GM12878 (cell line): ENCODE measurements around the gene ADAMTS3. TPM values are rescaled to one million over a fixed set of nuclear protein-coding genes. Genes with fewer than 3 reads are reported as not detected.

Experiments used
- ATAC-seq: fragments of 200-7000 bp; cut with Tn5 transposase; 3 replicates; pipeline ENCODE4 v1.9.1; 2020; ENCODE audit warnings: mild to moderate bottlenecking, moderate library complexity
- BruUV-seq: library from RNA; stranded (reverse); fragments of 400-500 nt; replicated peaks from 2 replicates; lab custom pipeline; 2021; lab: Mats Ljungman, UMichigan
- CTCF ChIA-PET: fragments of 300-600 bp; sonication (Branson Sonifier 250); formaldehyde crosslinking; extraction: SDS; loops from one replicate; lab custom pipeline; 2021; ENCODE audit warnings: inconsistent platforms; lab: Yijun Ruan, JAX
- POLR2A ChIA-PET: fragments of 350-600 bp; formaldehyde crosslinking; extraction: SDS; loops from one replicate; lab custom pipeline; 2021; ENCODE audit warnings: inconsistent platforms; lab: Charles Lee
- RAD21 ChIA-PET: fragments of 300-600 bp; sonication (Branson Sonifier 250); formaldehyde crosslinking; loops from one replicate; lab custom pipeline; 2023; ENCODE audit warnings: antibody characterized with exemption; ENCODE audit not compliant: unreplicated experiment; lab: Charles Lee
- SMC1A ChIA-PET: fragments of 300-600 bp; sonication (Branson Sonifier 250); formaldehyde crosslinking; loops from one replicate; lab custom pipeline; 2023; ENCODE audit not compliant: unreplicated experiment, uncharacterized antibody; lab: Charles Lee
- DNase-seq: peaks from one replicate; pipeline ENCODE4 v3.0.0-alpha.2; 2011; ENCODE audit warnings: low read depth, low spot score
- FAIRE-seq: peaks from 3 replicates; lab custom pipeline; 2011; peaks lifted over from hg19 to GRCh38; lab: Jason Lieb, UNC
- H2AFZ ChIP-seq: 2 replicates; pipeline ENCODE4 v1.6.0; 2011; ENCODE audit warnings: low read depth, low read length, control low read depth; ENCODE audit not compliant: control insufficient read depth
- H3K27ac ChIP-seq: 2 replicates; pipeline ENCODE4 v1.5.1; 2011; ENCODE audit warnings: control low read depth; ENCODE audit not compliant: control insufficient read depth, insufficient read depth
- H3K27me3 ChIP-seq, 2 experiments: replicated peaks in 1 of 2; 2 replicates each; pipeline versions ENCODE4 v1.6.0 to v1.6.1; 2011; ENCODE audit warnings: low read length in 1 of 2; ENCODE audit not compliant: control insufficient read depth in 2 of 2, insufficient read depth in 2 of 2
- H3K36me3 ChIP-seq, 2 experiments: 2 replicates each; pipeline ENCODE4 v1.5.1; 2011; ENCODE audit warnings: low read length in 1 of 2; ENCODE audit not compliant: control insufficient read depth in 2 of 2, insufficient read depth in 2 of 2
- H3K4me1 ChIP-seq: 2 replicates; pipeline ENCODE4 v1.6.1; 2011; ENCODE audit warnings: mild to moderate bottlenecking, low read length, moderate library complexity, mixed read lengths; ENCODE audit not compliant: control insufficient read depth, insufficient read depth
- H3K4me2 ChIP-seq: 2 replicates; pipeline ENCODE4 v1.6.0; 2011; ENCODE audit warnings: control low read depth; ENCODE audit not compliant: control insufficient read depth, insufficient read depth
- H3K4me3 ChIP-seq: fragments of 200-600 bp; sonication (generic); 2 replicates; pipeline ENCODE4 v1.5.1; 2016
- H3K79me2 ChIP-seq: 2 replicates; pipeline ENCODE4 v1.6.0; 2011; ENCODE audit warnings: low read length; ENCODE audit not compliant: control insufficient read depth, insufficient read depth
- H3K9ac ChIP-seq: 2 replicates; pipeline ENCODE4 v1.8.0; 2011; ENCODE audit warnings: low read length, control low read depth, mixed read lengths; ENCODE audit not compliant: control insufficient read depth, insufficient read depth
- H3K9me3 ChIP-seq: replicated peaks from 3 replicates; pipeline ENCODE4 v1.5.1; 2011; ENCODE audit warnings: mild to moderate bottlenecking, low read length; ENCODE audit not compliant: control insufficient read depth, insufficient read depth
- H4K20me1 ChIP-seq: 2 replicates; pipeline ENCODE4 v1.6.0; 2011; ENCODE audit not compliant: control insufficient read depth, insufficient read depth
- EED ChIP-seq: sonication (generic); IDR thresholded peaks from 2 replicates; pipeline ENCODE4 v1.6.1; 2016; ENCODE audit warnings: antibody characterized with exemption, low read depth
- FOS ChIP-seq: IDR thresholded peaks from 3 replicates; pipeline ENCODE4 v1.6.1; 2011; ENCODE audit warnings: borderline replicate concordance; ENCODE audit not compliant: insufficient read length; ENCODE audit errors: extremely low read depth
- HCFC1 ChIP-seq: fragments of 150-350 bp; IDR thresholded peaks from 2 replicates; pipeline ENCODE4 v1.6.1; 2014; ENCODE audit warnings: low read length
- IKZF1 ChIP-seq: fragments of 450-650 bp; conservative IDR thresholded peaks from 2 replicates; pipeline ENCODE4 v1.6.1; 2017; ENCODE audit warnings: antibody characterized with exemption, mild to moderate bottlenecking
- MXI1 ChIP-seq: fragments of 150-350 bp; IDR thresholded peaks from 2 replicates; pipeline ENCODE4 v1.6.1; 2011; ENCODE audit warnings: low read depth, mild to moderate bottlenecking, inconsistent platforms, low read length, improper control_type of control experiment
- NFYA ChIP-seq: IDR thresholded peaks from 2 replicates; pipeline ENCODE4 v1.6.1; 2011; ENCODE audit warnings: low read depth, mild to moderate bottlenecking, low read length, improper control_type of control experiment, borderline replicate concordance
- RELA ChIP-seq: fragments of 450-650 bp; IDR thresholded peaks from 2 replicates; pipeline ENCODE4 v1.8.0; 2014; ENCODE audit warnings: borderline replicate concordance; ENCODE audit not compliant: partially characterized antibody
- SREBF1 ChIP-seq: IDR thresholded peaks from 2 replicates; pipeline ENCODE4 v1.6.1; 2012; ENCODE audit warnings: mild to moderate bottlenecking, low read length
- WGBS: methylation state at CpG from one replicate; pipeline ENCODE4 v1.1.6; 2016; ENCODE audit warnings: low lambda C conversion rate; ENCODE audit not compliant: insufficient replicate concordance, insufficient coverage; ENCODE audit errors: missing lambda C conversion rate; 5-methylcytosine and 5-hydroxymethylcytosine counted together
- in situ Hi-C: fragments of 300-500 bp; cut with MboI; formaldehyde crosslinking; loops from 9 replicates; pipeline ENCODE4 v1.14.3; 2018; ENCODE audit warnings: mixed read lengths
- intact Hi-C: fragments of 100-400 bp; cut with micrococcal nuclease; formaldehyde crosslinking; loops from one replicate; pipeline ENCODE4 v1.14.2; 2022; ENCODE audit not compliant: unreplicated experiment
- polyA plus RNA-seq, 11 experiments: library from polyadenylated mRNA; depleted of rRNA in 4 of 11; unstranded in 6 of 11; stranded (reverse) in 5 of 11; fragments of >200 nt; fragmentation: Nextera tagmentation in 4 of 11; fragmentation: Illumina TruSeq in 1 of 11; extraction: Ambion mirVana in 4 of 11; extraction: Trizol in 1 of 11; gene quantifications; 1 replicate in 1 of 11; 2 replicates in 10 of 11; pipeline versions ENCODE4 v1.2.1 to v1.2.3, GENCODE V29; 2011 to 2016; ENCODE audit warnings: inconsistent platforms in 2 of 11, missing spikeins in 2 of 11, low read depth in 1 of 11
- total RNA-seq, 4 experiments: library from RNA; depleted of rRNA in 3 of 4; stranded (reverse); fragments of >200 nt in 3 of 4; fragmentation: Illumina TruSeq in 1 of 4; extraction: Trizol in 1 of 4; gene quantifications; 2 replicates each; pipeline versions ENCODE4 v1.2.1 to v1.2.3, GENCODE V29; 2013 to 2021
- TF ChIP-seq, protein P1 (sequence below): fragments of 150-350 bp; IDR thresholded peaks from 2 replicates; pipeline ENCODE4 v1.6.1; 2016; ENCODE audit warnings: low read depth, low read length

ADAMTS3 gene
- total and polyA plus RNA-seq, 10 of the 15 experiments (the other 5 are each of a cell fraction or from before 2014, with no cell fraction given): under 0.01 to 0.07 (median 0.02) TPM; not detected in 6

DNA sequence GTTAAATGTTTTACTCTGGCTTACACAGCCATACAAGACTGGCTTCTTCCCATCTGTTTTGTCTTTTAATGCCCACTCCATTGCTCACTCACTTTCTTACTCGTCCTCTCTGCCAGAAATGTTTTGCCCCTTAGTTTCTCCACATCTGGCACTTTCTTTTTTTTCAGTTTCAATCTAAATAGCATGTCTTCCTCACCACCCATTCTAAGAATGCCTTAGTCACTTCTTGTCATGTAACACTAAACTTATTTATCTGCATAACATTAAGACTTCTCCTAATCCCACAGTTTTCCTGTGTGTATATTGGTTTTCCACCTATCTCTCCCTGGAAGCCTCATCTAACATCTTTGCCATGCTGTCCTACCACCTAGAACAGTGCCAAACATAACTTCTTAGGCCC, 119.3 kb downstream of the ADAMTS3 start:
- CTCF ChIA-PET: no interaction called here
- Histone ChIP-seq H3K27ac (no peak overlapping the region), H3K4me3 (no peak overlapping the region), H3K27me3 (no peaks in the 10 kb centered on the region), H3K9me3 (no peaks in the 10 kb centered on the region), H3K9ac (no peak overlapping the region), H3K79me2 (no peaks in the 10 kb centered on the region), H4K20me1 (no peaks in the 10 kb centered on the region), H3K36me3 (no peaks in the 10 kb centered on the region), H3K4me2 (no peak overlapping the region), H3K4me1 (no peaks in the 10 kb centered on the region), H2AFZ (no peak overlapping the region)
- SMC1A ChIA-PET: no interaction called here
- in situ Hi-C loops (no loop called here), intact Hi-C loops (no loop called here)
- DNase-seq (no peak), FAIRE-seq (no peak), ATAC-seq (no peak)
- POLR2A ChIA-PET: no interaction called here
- BruUV-seq: no TSS peak
- RAD21 ChIA-PET: no interaction called here
- no peak for TF ChIP-seq IKZF1
- no peak for TF ChIP-seq MXI1
- no peak for TF ChIP-seq SREBF1
- TF ChIP-seq, protein P1, sequence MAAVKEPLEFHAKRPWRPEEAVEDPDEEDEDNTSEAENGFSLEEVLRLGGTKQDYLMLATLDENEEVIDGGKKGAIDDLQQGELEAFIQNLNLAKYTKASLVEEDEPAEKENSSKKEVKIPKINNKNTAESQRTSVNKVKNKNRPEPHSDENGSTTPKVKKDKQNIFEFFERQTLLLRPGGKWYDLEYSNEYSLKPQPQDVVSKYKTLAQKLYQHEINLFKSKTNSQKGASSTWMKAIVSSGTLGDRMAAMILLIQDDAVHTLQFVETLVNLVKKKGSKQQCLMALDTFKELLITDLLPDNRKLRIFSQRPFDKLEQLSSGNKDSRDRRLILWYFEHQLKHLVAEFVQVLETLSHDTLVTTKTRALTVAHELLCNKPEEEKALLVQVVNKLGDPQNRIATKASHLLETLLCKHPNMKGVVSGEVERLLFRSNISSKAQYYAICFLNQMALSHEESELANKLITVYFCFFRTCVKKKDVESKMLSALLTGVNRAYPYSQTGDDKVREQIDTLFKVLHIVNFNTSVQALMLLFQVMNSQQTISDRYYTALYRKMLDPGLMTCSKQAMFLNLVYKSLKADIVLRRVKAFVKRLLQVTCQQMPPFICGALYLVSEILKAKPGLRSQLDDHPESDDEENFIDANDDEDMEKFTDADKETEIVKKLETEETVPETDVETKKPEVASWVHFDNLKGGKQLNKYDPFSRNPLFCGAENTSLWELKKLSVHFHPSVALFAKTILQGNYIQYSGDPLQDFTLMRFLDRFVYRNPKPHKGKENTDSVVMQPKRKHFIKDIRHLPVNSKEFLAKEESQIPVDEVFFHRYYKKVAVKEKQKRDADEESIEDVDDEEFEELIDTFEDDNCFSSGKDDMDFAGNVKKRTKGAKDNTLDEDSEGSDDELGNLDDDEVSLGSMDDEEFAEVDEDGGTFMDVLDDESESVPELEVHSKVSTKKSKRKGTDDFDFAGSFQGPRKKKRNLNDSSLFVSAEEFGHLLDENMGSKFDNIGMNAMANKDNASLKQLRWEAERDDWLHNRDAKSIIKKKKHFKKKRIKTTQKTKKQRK: no peak
- no peak for TF ChIP-seq HCFC1
- no peak for TF ChIP-seq EED
- TF ChIP-seq FOS: no peak
- no peak for TF ChIP-seq RELA
- no peak for TF ChIP-seq NFYA
- WGBS: 0% methylated on average over 1 of the region's 1 CpG
